Endothelial cell of umbilical vein (primary cell): ENCODE results near the gene MKLN1. TPM values are rescaled to one million over a fixed set of nuclear protein-coding genes. Genes with fewer than 3 reads are reported as not detected.

Experiments
- BruUV-seq: library from RNA; stranded (reverse); fragments of 400-500 nt; replicated peaks from 2 replicates; lab custom pipeline; 2021; lab: Mats Ljungman, UMichigan
- CTCF ChIA-PET: fragments of 300-600, 350-600 bp; sonication (Branson Sonifier 250); formaldehyde crosslinking; loops from one replicate; lab custom pipeline; 2021; ENCODE audit warnings: antibody characterized with exemption, inconsistent platforms; lab: Charles Lee
- POLR2A ChIA-PET: fragments of 300-600, 350-600 bp; sonication (Branson Sonifier 250); formaldehyde crosslinking; loops from one replicate; lab custom pipeline; 2021; ENCODE audit warnings: antibody characterized with exemption, inconsistent platforms; lab: Charles Lee
- DNase-seq: peaks from one replicate; pipeline ENCODE4 v3.0.0-alpha.2; 2011; ENCODE audit warnings: low read depth, low spot score
- FAIRE-seq: peaks from 2 replicates; lab custom pipeline; 2011; peaks lifted over from hg19 to GRCh38; lab: Jason Lieb, UNC
- H2AFZ ChIP-seq: 2 replicates; pipeline ENCODE4 v1.6.0; 2012; ENCODE audit warnings: low read depth, low read length, control low read depth, inconsistent platforms
- H3K27ac ChIP-seq: 2 replicates; pipeline ENCODE4 v1.5.1; 2011; ENCODE audit warnings: low read depth, mild to moderate bottlenecking, control low read depth, low read length, moderate library complexity; ENCODE audit not compliant: insufficient read depth
- H3K27me3 ChIP-seq, 2 experiments: 2 replicates each; pipeline versions ENCODE4 v1.6.0 to v1.6.1; 2011; ENCODE audit warnings: low read length in 2 of 2, mixed read lengths in 1 of 2; ENCODE audit not compliant: control insufficient read depth in 2 of 2, insufficient read depth in 2 of 2
- H3K36me3 ChIP-seq, 2 experiments: 2 replicates in 1 of 2; 3 replicates in 1 of 2; pipeline ENCODE4 v1.5.1; 2011; ENCODE audit warnings: low read length in 2 of 2, mild to moderate bottlenecking in 1 of 2, moderate library complexity in 1 of 2; ENCODE audit not compliant: control insufficient read depth in 2 of 2, insufficient read depth in 2 of 2; ENCODE audit errors: extremely low read depth in 1 of 2
- H3K4me1 ChIP-seq: 3 replicates; pipeline ENCODE4 v1.5.1; 2011; ENCODE audit warnings: mild to moderate bottlenecking, low read length; ENCODE audit not compliant: control insufficient read depth, insufficient read depth; ENCODE audit errors: extremely low read depth
- H3K4me2 ChIP-seq: 2 replicates; pipeline ENCODE4 v1.6.1; 2011; ENCODE audit warnings: low read length, control low read depth, mixed read lengths; ENCODE audit not compliant: insufficient read depth
- H3K4me3 ChIP-seq, 3 experiments: fragments of 200-600 bp in 1 of 3; sonication (generic), shearing (Covaris generic) in 1 of 3; replicated peaks in 1 of 3; 2 replicates each; pipeline ENCODE4 v1.5.1; 2011 to 2016; ENCODE audit warnings: control low read depth in 3 of 3, low read length in 3 of 3, mild to moderate bottlenecking in 2 of 3, inconsistent platforms in 1 of 3, low read depth in 1 of 3, moderate library complexity in 1 of 3; ENCODE audit not compliant: insufficient read depth in 1 of 3
- H3K79me2 ChIP-seq: 2 replicates; pipeline ENCODE4 v1.6.0; 2012; ENCODE audit warnings: low read length, inconsistent platforms; ENCODE audit not compliant: control insufficient read depth, insufficient read depth
- H3K9ac ChIP-seq: replicated peaks from 2 replicates; pipeline ENCODE3; 2011; ENCODE audit warnings: low read length, control low read depth; ENCODE audit not compliant: insufficient read depth; ENCODE audit errors: extremely low read depth
- H3K9me1 ChIP-seq: replicated peaks from 3 replicates; pipeline ENCODE4 v1.6.0; 2011; ENCODE audit warnings: mild to moderate bottlenecking, low read length; ENCODE audit not compliant: control insufficient read depth, insufficient read depth; ENCODE audit errors: extremely low read depth
- H3K9me3 ChIP-seq: replicated peaks from 2 replicates; pipeline ENCODE4 v1.5.1; 2012; ENCODE audit warnings: low read length, inconsistent platforms; ENCODE audit not compliant: control insufficient read depth, insufficient read depth
- H4K20me1 ChIP-seq: replicated peaks from 2 replicates; pipeline ENCODE3; 2011; ENCODE audit warnings: mild to moderate bottlenecking, low read length; ENCODE audit not compliant: control insufficient read depth, insufficient read depth; ENCODE audit errors: extremely low read depth
- EZH2 ChIP-seq: IDR thresholded peaks from 2 replicates; pipeline ENCODE4 v1.6.1; 2012; ENCODE audit warnings: borderline replicate concordance, low read depth, mild to moderate bottlenecking, moderate library complexity, low read length, inconsistent platforms; ENCODE audit not compliant: severe bottlenecking
- FOS ChIP-seq: IDR thresholded peaks from 2 replicates; pipeline ENCODE4 v1.6.1; 2011; ENCODE audit warnings: mild to moderate bottlenecking, low read length, moderate library complexity, borderline replicate concordance; ENCODE audit not compliant: insufficient read depth
- GATA2 ChIP-seq: IDR thresholded peaks from 2 replicates; pipeline ENCODE4 v1.7.0; 2011; ENCODE audit warnings: low read depth, mild to moderate bottlenecking, moderate library complexity, mixed read lengths, low read length; ENCODE audit not compliant: insufficient read length, insufficient read depth
- JUN ChIP-seq: IDR thresholded peaks from 2 replicates; pipeline ENCODE4 v1.6.1; 2011; ENCODE audit warnings: borderline replicate concordance, low read depth; ENCODE audit not compliant: insufficient read length, insufficient read depth
- MYC ChIP-seq: IDR thresholded peaks from one replicate; pipeline ENCODE4 v1.6.1; 2011; ENCODE audit warnings: mild to moderate bottlenecking, low read depth, low read length
- POLR2A ChIP-seq: IDR thresholded peaks from 2 replicates; pipeline ENCODE4 v1.6.1; 2012; ENCODE audit warnings: low read depth, mild to moderate bottlenecking, control low read depth, low read length
- POLR2AphosphoS5 ChIP-seq: IDR thresholded peaks from 2 replicates; pipeline ENCODE4 v1.6.1; 2012; ENCODE audit warnings: low read depth, mild to moderate bottlenecking, control low read depth, low read length, moderate library complexity; ENCODE audit not compliant: insufficient read depth
- dilution Hi-C: fragments of 300-500 bp; cut with MboI; formaldehyde crosslinking; loops from one replicate; pipeline ENCODE4 v1.15.0; 2019; ENCODE audit warnings: low sequenced_read_pairs; ENCODE audit not compliant: extremely low pct_ligation_motif_present
- intact Hi-C: fragments of 100-400 bp; cut with micrococcal nuclease; formaldehyde crosslinking; loops from one replicate; pipeline ENCODE4 v1.10.0; 2022
- polyA plus RNA-seq, 4 experiments: library from polyadenylated mRNA; depleted of rRNA in 3 of 4; stranded (reverse) in 3 of 4; unstranded in 1 of 4; fragments of >200 nt; gene quantifications; 2 replicates each; pipeline versions ENCODE4 v1.2.1 to v1.2.3, GENCODE V29; 2011 to 2012; ENCODE audit warnings: missing spikeins in 1 of 4
- total RNA-seq: library from RNA; stranded (reverse); gene quantifications from 2 replicates; pipeline ENCODE4 v1.2.3, GENCODE V29; 2021
- TF ChIP-seq, protein P1 (sequence below), 2 donors: IDR thresholded peaks; 1 replicate in 1 of 2; 2 replicates in 1 of 2; pipeline ENCODE4 v1.5.1; 2011; ENCODE audit warnings: low read length in 2 of 2, mild to moderate bottlenecking in 2 of 2, moderate library complexity in 2 of 2, control low read depth in 1 of 2, inconsistent platforms in 1 of 2, low read depth in 1 of 2; ENCODE audit not compliant: insufficient read depth in 1 of 2; ENCODE audit errors: extremely low read depth in 1 of 2
- TF ChIP-seq, protein P2 (sequence below): IDR thresholded peaks from 2 replicates; pipeline ENCODE4 v1.6.1; 2011; ENCODE audit not compliant: insufficient read depth, insufficient read length

The MKLN1 gene
- total and polyA plus RNA-seq, 2 donors (not counting 3 experiments of a cell fraction or from before 2014, with no cell fraction given) = 12.2 to 32.1 TPM

- FAIRE-seq = no peak
- CTCF ChIA-PET = no interaction called here
- no peaks in the 10 kb centered on the region for H3K27me3 ChIP-seq
- intact Hi-C loops (no loop called here), dilution Hi-C loops (no loop called here)
- no peak for DNase-seq
- H3K4me3 ChIP-seq = no peak overlapping the region
- H2AFZ ChIP-seq = no peak overlapping the region
- H3K79me2 ChIP-seq = no peaks in the 10 kb centered on the region
- no peak overlapping the region for H3K9ac ChIP-seq
- POLR2A ChIA-PET = no interaction called here
- H4K20me1 ChIP-seq = no peaks in the 10 kb centered on the region
- H3K4me1 ChIP-seq = peaks cover 6% of the 10 kb centered on the region
- BruUV-seq = no TSS peak
- H3K4me2 ChIP-seq = no peak overlapping the region
- no peaks in the 10 kb centered on the region for H3K9me1 ChIP-seq
- no peak for TF ChIP-seq GATA2
- TF ChIP-seq POLR2A = no peak
- TF ChIP-seq, protein P1, sequence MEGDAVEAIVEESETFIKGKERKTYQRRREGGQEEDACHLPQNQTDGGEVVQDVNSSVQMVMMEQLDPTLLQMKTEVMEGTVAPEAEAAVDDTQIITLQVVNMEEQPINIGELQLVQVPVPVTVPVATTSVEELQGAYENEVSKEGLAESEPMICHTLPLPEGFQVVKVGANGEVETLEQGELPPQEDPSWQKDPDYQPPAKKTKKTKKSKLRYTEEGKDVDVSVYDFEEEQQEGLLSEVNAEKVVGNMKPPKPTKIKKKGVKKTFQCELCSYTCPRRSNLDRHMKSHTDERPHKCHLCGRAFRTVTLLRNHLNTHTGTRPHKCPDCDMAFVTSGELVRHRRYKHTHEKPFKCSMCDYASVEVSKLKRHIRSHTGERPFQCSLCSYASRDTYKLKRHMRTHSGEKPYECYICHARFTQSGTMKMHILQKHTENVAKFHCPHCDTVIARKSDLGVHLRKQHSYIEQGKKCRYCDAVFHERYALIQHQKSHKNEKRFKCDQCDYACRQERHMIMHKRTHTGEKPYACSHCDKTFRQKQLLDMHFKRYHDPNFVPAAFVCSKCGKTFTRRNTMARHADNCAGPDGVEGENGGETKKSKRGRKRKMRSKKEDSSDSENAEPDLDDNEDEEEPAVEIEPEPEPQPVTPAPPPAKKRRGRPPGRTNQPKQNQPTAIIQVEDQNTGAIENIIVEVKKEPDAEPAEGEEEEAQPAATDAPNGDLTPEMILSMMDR (IDR thresholded peaks at IDR 0.05; ENCODE audit: extremely low read depth in 1 of 2, insufficient read depth in 1 of 2, low read depth in 1 of 2, low read length in 2 of 2) = no peak
- TF ChIP-seq, protein P2, sequence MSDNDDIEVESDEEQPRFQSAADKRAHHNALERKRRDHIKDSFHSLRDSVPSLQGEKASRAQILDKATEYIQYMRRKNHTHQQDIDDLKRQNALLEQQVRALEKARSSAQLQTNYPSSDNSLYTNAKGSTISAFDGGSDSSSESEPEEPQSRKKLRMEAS = no peak
- TF ChIP-seq FOS = no peak
- H3K36me3 ChIP-seq = no peaks in the 10 kb centered on the region
- H3K9me3 ChIP-seq = no peaks in the 10 kb centered on the region
- no peak overlapping the region for H3K27ac ChIP-seq
Measured at GRCh38 chr7:131322061-131322460, 5.6 kb upstream of the MKLN1 start.

- no peak for FAIRE-seq
- CTCF ChIA-PET = no interaction called here
- no TSS peak for BruUV-seq
Measured at GRCh38 chr7:131322861-131323260, 4.8 kb upstream of the MKLN1 start.

More at GRCh38 chr7:131322861-131323260, 4.8 kb upstream of the MKLN1 start:
- H3K9me1 ChIP-seq = no peaks in the 10 kb centered on the region
- H3K9ac ChIP-seq = no peak overlapping the region
- dilution Hi-C loops (no loop called here), intact Hi-C loops (no loop called here)
- DNase-seq = no peak
- POLR2A ChIA-PET = no interaction called here
- H2AFZ ChIP-seq = no peak overlapping the region
- H3K9me3 ChIP-seq = no peaks in the 10 kb centered on the region
- no peaks in the 10 kb centered on the region for H3K27me3 ChIP-seq
- H3K4me3 ChIP-seq = no peak overlapping the region
- peaks cover 8% of the 10 kb centered on the region for H3K4me1 ChIP-seq
- H3K27ac ChIP-seq = no peak overlapping the region
- TF ChIP-seq EZH2 = no peak
- TF ChIP-seq, protein P2 = no peak
- TF ChIP-seq JUN = no peak
- TF ChIP-seq GATA2 = no peak
- TF ChIP-seq, protein P1 (IDR thresholded peaks at IDR 0.05; ENCODE audit: extremely low read depth in 1 of 2, insufficient read depth in 1 of 2, low read depth in 1 of 2, low read length in 2 of 2) = no peak
- TF ChIP-seq POLR2AphosphoS5 = no peak
- TF ChIP-seq MYC = no peak
- TF ChIP-seq FOS = no peak
- no peak for TF ChIP-seq POLR2A
- peaks cover 1% of the 10 kb centered on the region for H3K79me2 ChIP-seq
- H3K36me3 ChIP-seq = no peaks in the 10 kb centered on the region
- no peak overlapping the region for H3K4me2 ChIP-seq
- H4K20me1 ChIP-seq = no peaks in the 10 kb centered on the region
